ENCODE results near the gene CLCN6. TPM values are rescaled to one million over a fixed set of nuclear protein-coding genes. Genes with fewer than 3 reads are reported as not detected.

Gene CLCN6
- polyA plus RNA-seq, 4 donors = 13.3 to 28.8 (median 20.7) TPM

DNA sequence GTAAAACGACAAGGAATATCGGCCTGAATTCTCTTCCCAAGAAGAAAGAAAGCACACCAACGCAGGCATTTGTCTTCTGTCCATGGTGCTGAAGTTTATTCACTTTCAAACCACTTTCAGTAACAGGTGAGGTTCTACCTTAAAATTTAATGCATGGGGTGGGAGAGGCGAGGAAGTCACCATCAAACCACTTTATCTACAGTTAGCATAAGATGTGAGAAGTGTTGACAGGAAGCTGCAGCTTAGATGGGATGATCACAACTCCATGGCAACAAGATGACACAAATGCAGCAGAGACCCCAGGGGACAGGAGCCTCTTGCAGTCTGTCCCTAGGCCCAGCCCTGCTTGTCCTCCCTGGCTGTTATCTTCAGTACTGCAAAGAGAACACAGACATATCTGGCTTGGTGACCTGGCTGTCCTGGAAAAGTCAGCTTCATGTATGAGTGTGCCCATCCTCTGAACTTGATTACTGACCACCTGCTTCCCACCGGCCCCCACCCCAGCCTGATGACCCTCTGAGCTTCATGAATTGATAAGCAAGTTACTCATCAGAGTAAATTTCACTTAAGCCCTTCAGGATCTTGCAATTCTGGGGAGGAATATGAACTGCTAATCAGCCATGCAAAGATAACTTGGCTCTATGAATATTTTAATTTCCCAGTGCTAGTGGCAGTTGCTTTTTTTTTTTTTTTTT, 39.8 kb downstream of the CLCN6 start:
- DNase-seq (ENCODE audit: low read depth in 4 of 4, low spot score in 2 of 4) = peak in 1 of 4 donors; percentile 28

DNA sequence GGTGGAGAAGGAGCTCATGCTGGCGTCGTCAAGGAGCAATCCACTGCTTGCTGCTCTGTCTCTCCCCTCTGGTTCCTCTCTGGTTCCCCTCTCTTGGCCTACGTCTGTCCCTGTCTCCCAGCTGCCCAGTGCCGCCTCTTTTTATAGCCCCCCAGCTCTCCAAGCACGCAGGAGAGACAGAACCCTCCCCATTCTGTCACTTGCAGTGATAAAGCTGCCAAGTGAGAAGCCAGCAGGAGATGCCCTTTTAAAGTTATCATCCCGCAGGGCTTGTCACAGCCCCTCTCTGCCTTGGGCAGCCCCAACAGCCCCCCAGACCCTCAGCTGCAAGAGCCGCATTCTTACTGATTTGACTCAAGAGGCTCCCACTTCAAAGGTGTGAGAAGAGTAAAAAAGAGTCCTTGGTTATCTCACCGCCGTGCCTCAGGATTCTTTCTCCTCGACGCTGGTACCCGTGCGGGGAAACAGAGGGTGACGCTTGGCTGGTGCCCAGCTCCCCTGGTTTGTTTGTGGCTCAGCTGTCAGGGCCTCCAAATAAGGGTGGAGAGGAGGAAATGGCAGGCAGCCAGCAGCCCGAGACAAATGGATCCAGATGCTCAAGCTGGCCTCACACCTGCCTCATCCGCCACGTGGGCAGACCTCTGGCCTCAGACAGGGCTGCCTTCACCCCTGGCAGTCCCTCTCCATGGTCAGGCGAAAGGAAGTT, 41.8 kb downstream of the CLCN6 start, which contains the start of gene NPPA:
Gene NPPA (minus strand): TSS at position 117 of the 706 bp plus-strand sequence. CDS start 99 bp downstream, at position 18.
- no peak for DNase-seq (ENCODE audit: low read depth in 4 of 4, low spot score in 2 of 4)

DNA sequence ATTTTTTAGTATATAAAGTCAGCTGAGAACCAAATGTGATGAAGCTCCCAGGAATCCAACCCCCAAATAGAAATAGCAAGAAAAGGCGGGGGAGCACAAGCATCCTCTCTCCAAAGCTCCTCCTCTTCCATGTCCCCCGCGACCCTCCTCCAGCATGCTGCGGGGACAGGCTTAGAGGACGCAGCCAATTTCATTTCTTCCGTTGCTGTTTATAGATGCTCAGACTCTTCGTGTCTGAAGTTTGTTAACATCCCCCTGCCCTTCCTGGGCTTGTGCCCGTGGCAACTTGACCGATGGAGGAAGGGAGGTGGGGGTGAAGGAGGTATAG, 42.3 kb downstream of the CLCN6 start:
- DNase-seq (ENCODE audit: low read depth in 4 of 4, low spot score in 2 of 4) = no peak

DNA sequence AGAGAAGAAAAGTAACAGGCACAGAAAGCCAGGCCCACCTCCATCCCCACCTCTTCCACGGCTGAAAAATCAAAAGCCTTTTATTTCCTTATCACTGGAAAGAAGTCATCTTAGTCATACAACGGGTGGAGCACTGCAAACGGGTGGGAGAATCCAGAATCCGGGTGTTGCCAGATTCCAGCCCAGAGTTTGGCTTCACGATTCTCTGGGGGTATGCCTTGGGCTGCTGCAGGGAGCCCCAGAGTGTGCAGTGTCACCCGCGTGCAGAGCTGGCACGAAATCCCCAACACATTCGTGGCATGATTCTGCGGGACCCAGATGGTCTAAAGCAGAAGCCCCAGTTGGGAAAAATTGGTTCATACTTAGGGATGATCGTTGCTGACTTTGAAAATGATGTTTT, 44.2 kb downstream of the CLCN6 start:
- DNase-seq (ENCODE audit: low read depth in 4 of 4, low spot score in 2 of 4) = no peak

GRCh38 chr1:11851180-11851579, 45.2 kb downstream of the CLCN6 start:
- DNase-seq (ENCODE audit: low read depth in 4 of 4, low spot score in 2 of 4) = no peak

- DNase-seq (ENCODE audit: low read depth in 4 of 4, low spot score in 2 of 4) = no peak
These were observed 48.5 kb downstream of the CLCN6 start for GRCh38 chr1:11854519-11854918.

DNA sequence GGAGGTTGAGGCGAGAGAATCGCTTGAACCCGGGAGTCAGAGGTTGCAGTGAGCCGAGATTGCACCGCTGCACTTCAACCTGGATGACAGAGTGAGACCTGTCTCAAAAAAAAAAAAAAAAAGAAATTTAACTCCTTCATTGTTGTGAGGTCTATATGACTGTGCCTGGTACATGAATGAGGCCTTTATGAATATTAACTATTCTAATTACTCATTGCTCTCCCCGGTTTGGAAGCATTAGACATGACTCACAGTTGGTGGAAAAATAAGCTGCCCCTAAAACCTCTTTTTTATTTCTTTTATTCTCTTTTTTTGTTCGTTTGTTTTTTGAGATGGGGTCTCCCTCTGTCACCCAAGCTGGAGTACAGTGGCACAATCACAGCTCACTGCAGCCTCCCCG, 49.4 kb downstream of the CLCN6 start:
- no peak for DNase-seq (ENCODE audit: low read depth in 4 of 4, low spot score in 2 of 4)

DNA sequence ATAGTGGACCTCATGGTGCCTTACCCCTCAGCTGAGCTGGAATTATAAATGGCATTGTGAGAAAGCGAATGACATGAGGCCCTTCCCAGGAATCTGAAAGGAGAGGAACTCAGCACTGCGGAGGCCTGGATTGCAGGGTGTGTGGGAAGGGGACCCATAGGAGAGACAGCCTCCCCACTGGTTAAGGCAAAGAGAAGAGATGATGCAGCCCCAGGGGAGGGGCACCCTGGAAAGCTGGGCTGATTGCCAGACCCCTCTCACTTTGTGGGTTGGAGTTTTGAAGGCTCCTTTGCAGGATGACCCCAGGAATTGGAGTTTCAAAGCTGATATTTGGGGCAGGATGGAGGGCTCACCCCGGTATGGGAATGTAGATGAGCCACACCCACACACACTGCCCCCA, 50.7 kb downstream of the CLCN6 start:
- no peak for DNase-seq (ENCODE audit: low read depth in 4 of 4, low spot score in 2 of 4)

DNA sequence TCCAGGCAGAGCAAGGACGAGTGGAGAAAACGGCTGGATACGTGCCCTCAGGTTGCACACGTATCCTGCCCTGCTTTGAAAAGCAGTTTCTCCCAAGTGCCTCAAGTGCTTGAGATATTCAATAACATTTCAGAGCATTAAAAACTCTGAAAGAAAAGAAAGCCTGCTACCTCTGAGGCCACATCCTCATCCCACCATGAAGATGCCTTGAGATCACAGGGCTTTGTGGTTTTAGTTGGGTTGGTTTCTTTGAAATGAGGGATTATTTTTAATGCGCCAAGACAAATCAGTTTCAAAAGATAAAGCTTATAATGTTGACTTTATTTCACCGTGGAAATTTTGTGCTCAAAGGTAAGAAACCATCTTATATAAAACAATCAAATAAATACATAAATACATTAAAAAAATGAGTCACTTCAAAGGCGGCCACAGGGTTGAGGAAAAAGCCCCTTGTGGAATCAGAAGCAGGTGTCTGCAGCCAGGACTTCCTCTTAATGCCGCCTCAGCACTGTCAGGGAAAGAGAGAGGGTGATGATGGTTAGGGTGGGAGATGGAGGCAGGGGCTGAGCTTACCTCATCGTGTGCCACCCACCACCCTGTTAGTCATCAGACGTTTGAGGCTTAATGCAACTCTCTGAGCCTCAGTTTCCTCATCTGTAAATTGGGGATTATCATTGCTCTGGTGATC, 51.3 kb downstream of the CLCN6 start:
- DNase-seq (ENCODE audit: low read depth in 4 of 4, low spot score in 2 of 4) = no peak

- no peak for DNase-seq (ENCODE audit: low read depth in 4 of 4, low spot score in 2 of 4)
These were observed 52.2 kb downstream of the CLCN6 start for GRCh38 chr1:11858158-11858557.

- no peak for DNase-seq (ENCODE audit: low read depth in 4 of 4, low spot score in 2 of 4)
These were observed 52.6 kb downstream of the CLCN6 start, which contains the start of gene NPPB for GRCh38 chr1:11858613-11858967. NPPB (minus strand) TSS chr1:11858945; CDS start chr1:11858833, 112 bp downstream.

DNA sequence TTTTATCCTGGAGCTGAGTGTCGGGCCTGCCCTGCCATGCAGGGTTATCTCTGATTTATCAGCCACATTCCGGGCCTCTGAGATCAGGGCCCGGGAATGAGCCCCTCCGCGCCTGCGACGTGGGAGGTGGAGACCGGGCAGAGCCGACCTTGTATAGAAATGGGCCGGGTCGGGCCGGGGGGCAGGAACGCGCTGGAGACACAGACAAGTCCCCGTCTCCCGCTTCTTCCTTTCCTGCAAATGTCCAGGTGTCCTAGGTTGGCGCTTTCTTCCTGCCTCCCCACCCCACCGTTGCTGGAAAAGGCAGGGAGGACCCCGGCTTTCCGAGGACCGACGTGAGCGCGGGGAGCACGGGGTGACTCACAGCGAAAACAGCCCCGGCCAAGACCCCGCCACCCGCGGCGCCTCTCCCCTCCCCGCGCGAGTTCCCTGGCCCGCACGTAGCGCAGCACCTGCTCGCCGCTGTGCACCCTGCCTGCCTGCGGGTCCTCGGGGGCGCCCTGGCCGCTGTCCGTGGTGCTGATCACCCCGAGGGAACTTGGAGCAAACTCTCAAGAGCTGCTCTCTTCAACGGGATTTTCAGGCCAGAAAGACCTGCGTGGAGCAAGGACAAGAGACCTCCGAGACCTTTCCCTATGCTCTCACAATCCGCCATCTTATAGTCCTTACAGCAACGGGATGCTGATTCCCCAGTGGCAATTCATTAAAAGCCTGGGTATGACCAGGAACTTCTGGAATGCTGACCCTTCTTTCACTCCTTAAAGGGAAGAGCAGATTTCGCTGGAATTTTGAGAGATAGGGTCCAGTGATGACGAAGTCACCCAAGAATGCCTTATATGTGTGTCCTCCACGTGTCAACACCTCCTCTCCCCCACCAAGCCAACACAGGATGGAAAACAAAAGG, 53.2 kb downstream of the CLCN6 start:
- peak in 1 of 4 donors; percentile 69 for DNase-seq (ENCODE audit: low read depth in 4 of 4, low spot score in 2 of 4)

GRCh38 chr1:11860083-11860482, 54.1 kb downstream of the CLCN6 start:
- DNase-seq (ENCODE audit: low read depth in 4 of 4, low spot score in 2 of 4) = no peak

- no peak for DNase-seq (ENCODE audit: low read depth in 4 of 4, low spot score in 2 of 4)
These were observed 54.6 kb downstream of the CLCN6 start for GRCh38 chr1:11860587-11860986.

DNA sequence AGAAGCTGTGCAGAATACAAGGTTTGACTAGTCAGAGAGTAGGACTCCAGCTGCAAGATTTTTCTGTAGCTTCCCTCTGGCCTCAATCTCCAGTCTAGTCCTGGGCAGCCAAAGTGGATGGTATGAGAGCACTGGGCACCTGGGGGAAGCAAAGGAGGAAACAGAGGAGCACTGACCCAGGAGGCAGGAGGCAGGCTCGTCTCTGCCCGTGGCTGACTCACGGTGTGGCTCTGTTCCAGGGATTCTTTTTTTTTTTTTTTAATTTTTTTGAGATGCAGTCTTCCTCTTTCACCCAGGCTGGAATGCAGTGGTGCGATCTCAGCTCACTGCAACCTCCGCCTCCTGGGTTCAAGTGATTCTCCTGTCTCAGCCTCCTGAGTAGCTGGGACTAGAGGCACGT, 56.9 kb downstream of the CLCN6 start:
- DNase-seq (ENCODE audit: low read depth in 4 of 4, low spot score in 2 of 4) = no peak

GRCh38 chr1:11868331-11868980, 62.5 kb downstream of the CLCN6 start:
- DNase-seq (ENCODE audit: low read depth in 4 of 4, low spot score in 2 of 4) = no peak

- no peak for DNase-seq (ENCODE audit: low read depth in 4 of 4, low spot score in 2 of 4)
These were observed 63.1 kb downstream of the CLCN6 start for GRCh38 chr1:11869104-11869503.

GRCh38 chr1:11869650-11870207, 63.7 kb downstream of the CLCN6 start:
- no peak for DNase-seq (ENCODE audit: low read depth in 4 of 4, low spot score in 2 of 4)

GRCh38 chr1:11872545-11872944, 66.6 kb downstream of the CLCN6 start:
- DNase-seq (ENCODE audit: low read depth in 4 of 4, low spot score in 2 of 4) = no peak
